Loucy (cell line): ENCODE data around the gene MMP24OS.

Source experiments
- EZH2phosphoT487 ChIP-seq: fragments of 200-600 bp; IDR thresholded peaks from 2 replicates; pipeline ENCODE4 v1.6.1; 2018; ENCODE audit warnings: antibody characterized with exemption, mild to moderate bottlenecking, moderate library complexity, borderline replicate concordance
- TF ChIP-seq, protein P1 (sequence below): fragments of 200-600 bp; sonication (generic); conservative IDR thresholded peaks from 2 replicates; pipeline ENCODE4 v1.5.1; 2014; ENCODE audit warnings: mild to moderate bottlenecking, antibody characterized with exemption, low read length

DNA sequence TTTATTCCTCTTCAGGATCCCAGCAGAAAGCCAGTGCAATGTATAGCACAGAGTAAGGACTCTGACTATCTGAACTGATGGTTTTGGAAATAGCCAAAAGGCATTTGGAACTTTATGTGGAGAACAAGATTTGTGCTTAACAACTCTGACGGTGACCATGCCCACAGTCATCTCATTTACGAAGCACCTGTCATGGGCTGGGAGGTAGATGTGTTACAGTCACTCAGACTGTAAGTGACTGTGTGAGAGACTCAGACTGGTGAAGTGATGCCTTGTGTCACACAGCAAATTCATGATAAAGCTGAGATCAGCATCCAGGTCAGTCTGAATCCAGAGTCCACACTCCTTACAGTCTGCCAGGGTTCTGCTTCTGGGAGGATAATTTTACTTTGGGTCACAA, 38.2 kb upstream of the MMP24OS start:
- TF ChIP-seq, protein P1, sequence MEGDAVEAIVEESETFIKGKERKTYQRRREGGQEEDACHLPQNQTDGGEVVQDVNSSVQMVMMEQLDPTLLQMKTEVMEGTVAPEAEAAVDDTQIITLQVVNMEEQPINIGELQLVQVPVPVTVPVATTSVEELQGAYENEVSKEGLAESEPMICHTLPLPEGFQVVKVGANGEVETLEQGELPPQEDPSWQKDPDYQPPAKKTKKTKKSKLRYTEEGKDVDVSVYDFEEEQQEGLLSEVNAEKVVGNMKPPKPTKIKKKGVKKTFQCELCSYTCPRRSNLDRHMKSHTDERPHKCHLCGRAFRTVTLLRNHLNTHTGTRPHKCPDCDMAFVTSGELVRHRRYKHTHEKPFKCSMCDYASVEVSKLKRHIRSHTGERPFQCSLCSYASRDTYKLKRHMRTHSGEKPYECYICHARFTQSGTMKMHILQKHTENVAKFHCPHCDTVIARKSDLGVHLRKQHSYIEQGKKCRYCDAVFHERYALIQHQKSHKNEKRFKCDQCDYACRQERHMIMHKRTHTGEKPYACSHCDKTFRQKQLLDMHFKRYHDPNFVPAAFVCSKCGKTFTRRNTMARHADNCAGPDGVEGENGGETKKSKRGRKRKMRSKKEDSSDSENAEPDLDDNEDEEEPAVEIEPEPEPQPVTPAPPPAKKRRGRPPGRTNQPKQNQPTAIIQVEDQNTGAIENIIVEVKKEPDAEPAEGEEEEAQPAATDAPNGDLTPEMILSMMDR, result no peak
- no peak for TF ChIP-seq EZH2phosphoT487
